Cardiac muscle cell (in vitro differentiated cells and primary cell): ENCODE measurements around the gene BMAL2. TPM values are rescaled to one million over a fixed set of nuclear protein-coding genes. Genes with fewer than 3 reads are reported as not detected.

ENCODE experiments used
- DNase-seq, 2 donors: peaks; one replicate each; pipeline versions ENCODE4 v3.0.0 to v3.0.0-alpha.2; 2010 to 2017; ENCODE audit warnings: low read depth in 1 of 2, low spot score in 1 of 2
- H3K27ac ChIP-seq: fragments of 200-600 bp; sonication (generic); 2 replicates; pipeline ENCODE4 v1.5.1; 2016
- H3K27me3 ChIP-seq: fragments of 200-600 bp; sonication (generic); 2 replicates; pipeline ENCODE4 v1.6.0; 2016; ENCODE audit warnings: control low read depth
- H3K36me3 ChIP-seq: fragments of 200-600 bp; sonication (generic); 2 replicates; pipeline ENCODE4 v1.5.1; 2016; ENCODE audit warnings: control low read depth
- H3K4me1 ChIP-seq: fragments of 200-600 bp; sonication (generic); 2 replicates; pipeline ENCODE4 v1.8.1; 2017; ENCODE audit warnings: low read depth, mild to moderate bottlenecking, mixed run types
- H3K4me3 ChIP-seq: fragments of 200-600 bp; sonication (generic); 2 replicates; pipeline ENCODE4 v1.5.1; 2016; ENCODE audit warnings: mild to moderate bottlenecking
- H3K9me3 ChIP-seq: fragments of 200-600 bp; sonication (generic); 2 replicates; pipeline ENCODE4 v1.5.1; 2017; ENCODE audit warnings: low read depth, mild to moderate bottlenecking, control low read depth
- polyA plus RNA-seq: library from polyadenylated mRNA; unstranded; fragments of >200 nt; fragmentation: Nextera tagmentation; extraction: Ambion mirVana; gene quantifications from 2 replicates; pipeline ENCODE4 v1.2.1, GENCODE V29; 2016
- total RNA-seq: library from RNA; depleted of rRNA; stranded (reverse); fragments of >200 nt; gene quantifications from 2 replicates; pipeline ENCODE4 v1.2.3, GENCODE V29; 2016
- TF ChIP-seq, protein P1 (sequence below): IDR thresholded peaks from 2 replicates; pipeline ENCODE4 v1.5.1; 2012; ENCODE audit warnings: low read depth, mild to moderate bottlenecking, low read length

The BMAL2 gene
- total and polyA plus RNA-seq, 2 experiments from 2014 or later: 0.72 to 0.98 TPM

DNA sequence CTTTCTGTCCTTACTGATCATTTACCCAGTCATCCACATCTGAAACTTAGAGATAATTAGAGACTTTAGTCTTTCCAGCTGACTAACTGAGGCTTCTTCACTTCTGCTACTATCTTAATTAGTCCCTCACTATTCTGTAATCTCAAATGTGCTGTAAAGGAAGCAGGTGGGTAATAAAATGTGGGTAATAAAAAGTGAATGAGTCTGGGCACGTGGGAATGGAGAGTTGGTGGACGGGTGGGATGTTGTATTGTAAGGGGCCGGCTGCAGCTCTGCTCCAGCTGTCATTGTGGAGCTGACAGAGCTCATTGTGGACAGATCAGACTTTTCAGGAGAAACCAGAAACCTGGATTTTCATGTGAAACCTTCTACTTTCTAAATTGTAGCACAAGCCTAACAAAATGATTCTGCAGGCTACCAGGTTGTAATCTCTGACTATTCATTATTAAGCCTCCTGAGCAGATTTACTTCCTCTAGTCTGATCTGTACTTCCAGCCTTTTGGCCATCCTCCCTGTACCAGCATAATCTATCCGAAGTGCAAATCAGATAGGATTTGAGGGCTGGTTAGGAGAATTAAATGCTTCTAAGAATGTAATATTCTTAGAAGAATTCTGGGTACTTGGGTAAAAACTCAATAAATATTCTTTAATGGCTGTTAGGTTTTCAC lies 42.0 kb upstream of the BMAL2 start:
- no peak for DNase-seq
- peak overlapping the region; percentile 92 for H3K27ac ChIP-seq
- H3K9me3 ChIP-seq: no peaks in the 10 kb centered on the region
- peaks cover 30% of the 10 kb centered on the region for H3K4me1 ChIP-seq
- H3K4me3 ChIP-seq: no peak overlapping the region
- no peaks in the 10 kb centered on the region for H3K27me3 ChIP-seq
- TF ChIP-seq, protein P1, sequence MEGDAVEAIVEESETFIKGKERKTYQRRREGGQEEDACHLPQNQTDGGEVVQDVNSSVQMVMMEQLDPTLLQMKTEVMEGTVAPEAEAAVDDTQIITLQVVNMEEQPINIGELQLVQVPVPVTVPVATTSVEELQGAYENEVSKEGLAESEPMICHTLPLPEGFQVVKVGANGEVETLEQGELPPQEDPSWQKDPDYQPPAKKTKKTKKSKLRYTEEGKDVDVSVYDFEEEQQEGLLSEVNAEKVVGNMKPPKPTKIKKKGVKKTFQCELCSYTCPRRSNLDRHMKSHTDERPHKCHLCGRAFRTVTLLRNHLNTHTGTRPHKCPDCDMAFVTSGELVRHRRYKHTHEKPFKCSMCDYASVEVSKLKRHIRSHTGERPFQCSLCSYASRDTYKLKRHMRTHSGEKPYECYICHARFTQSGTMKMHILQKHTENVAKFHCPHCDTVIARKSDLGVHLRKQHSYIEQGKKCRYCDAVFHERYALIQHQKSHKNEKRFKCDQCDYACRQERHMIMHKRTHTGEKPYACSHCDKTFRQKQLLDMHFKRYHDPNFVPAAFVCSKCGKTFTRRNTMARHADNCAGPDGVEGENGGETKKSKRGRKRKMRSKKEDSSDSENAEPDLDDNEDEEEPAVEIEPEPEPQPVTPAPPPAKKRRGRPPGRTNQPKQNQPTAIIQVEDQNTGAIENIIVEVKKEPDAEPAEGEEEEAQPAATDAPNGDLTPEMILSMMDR: no peak
- H3K36me3 ChIP-seq: no peaks in the 10 kb centered on the region

DNA sequence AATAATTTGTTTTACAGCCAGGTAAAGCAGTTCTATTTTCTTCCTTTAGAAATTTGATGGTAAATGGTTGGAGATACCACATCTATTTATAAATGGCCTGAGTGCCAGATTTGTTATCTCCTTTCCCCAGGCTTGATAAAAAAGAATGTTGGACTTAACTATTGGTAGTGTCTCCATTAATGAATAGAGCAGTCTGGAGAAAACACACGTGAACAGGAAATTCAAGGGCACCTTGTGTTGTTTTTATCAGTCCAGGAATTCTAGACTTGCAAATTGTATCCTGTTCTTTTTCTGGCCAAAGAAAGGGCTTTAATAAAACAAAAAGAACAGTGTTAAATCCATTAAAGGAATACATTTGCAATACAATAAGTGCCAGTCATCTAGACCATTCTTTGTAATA lies 40.8 kb upstream of the BMAL2 start:
- H3K36me3 ChIP-seq: no peaks in the 10 kb centered on the region
- peak overlapping the region; percentile 10 for H3K4me3 ChIP-seq
- H3K27me3 ChIP-seq: no peaks in the 10 kb centered on the region
- H3K9me3 ChIP-seq: no peaks in the 10 kb centered on the region
- H3K4me1 ChIP-seq: peaks cover 23% of the 10 kb centered on the region
- DNase-seq: no peak
- TF ChIP-seq, protein P1: no peak
- peak overlapping the region; percentile 92 for H3K27ac ChIP-seq

DNA sequence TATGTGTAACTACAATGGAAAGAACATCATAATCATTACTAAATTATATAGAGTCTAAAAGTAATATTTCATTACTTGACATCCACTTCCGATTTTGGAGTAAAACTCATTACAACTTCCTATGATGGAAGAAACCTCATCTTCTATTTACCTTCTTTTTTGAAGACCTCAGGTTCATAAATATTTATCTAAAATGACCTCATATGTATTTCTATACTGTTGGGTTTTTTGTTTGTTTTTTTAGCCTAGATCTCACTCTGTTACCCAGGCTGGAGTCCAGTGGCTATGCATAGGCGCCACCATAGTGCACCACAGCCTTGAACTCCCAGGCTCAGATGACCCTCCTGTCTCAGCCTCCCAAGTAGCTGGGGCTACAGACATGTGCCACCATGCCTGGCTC lies 39.9 kb upstream of the BMAL2 start:
- H3K27ac ChIP-seq: peak overlapping the region; percentile 92
- H3K4me1 ChIP-seq: peaks cover 23% of the 10 kb centered on the region
- TF ChIP-seq, protein P1: no peak
- no peak for DNase-seq
- no peaks in the 10 kb centered on the region for H3K9me3 ChIP-seq
- no peaks in the 10 kb centered on the region for H3K36me3 ChIP-seq
- H3K27me3 ChIP-seq: no peaks in the 10 kb centered on the region
- H3K4me3 ChIP-seq: no peak overlapping the region

DNA sequence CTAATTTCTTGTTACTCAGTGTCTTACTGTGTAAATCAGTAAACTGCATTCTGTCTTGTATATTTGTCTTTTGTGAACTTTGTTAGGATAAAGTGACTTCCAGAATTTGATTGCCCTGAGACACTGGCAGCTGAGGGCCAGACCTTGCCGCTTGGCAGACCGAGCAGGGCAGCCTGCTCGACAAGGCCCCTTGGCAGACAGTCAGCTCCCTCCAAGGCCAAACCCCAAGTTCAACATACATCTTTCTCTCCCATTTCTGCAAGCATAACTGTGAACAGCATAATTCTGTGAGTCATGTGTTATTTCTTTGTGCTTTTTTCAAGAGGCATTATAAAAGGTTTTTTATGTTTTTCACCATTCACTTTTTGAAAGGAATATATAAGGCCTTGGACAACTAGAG lies 39.2 kb upstream of the BMAL2 start:
- Histone ChIP-seq H3K9me3 (no peaks in the 10 kb centered on the region), H3K4me1 (peaks cover 23% of the 10 kb centered on the region), H3K27ac (no peak overlapping the region), H3K27me3 (no peaks in the 10 kb centered on the region), H3K36me3 (peaks cover 4% of the 10 kb centered on the region), H3K4me3 (no peak overlapping the region)
- TF ChIP-seq, protein P1: no peak
- DNase-seq: peak in 1 of 2 donors; percentile 34

DNA sequence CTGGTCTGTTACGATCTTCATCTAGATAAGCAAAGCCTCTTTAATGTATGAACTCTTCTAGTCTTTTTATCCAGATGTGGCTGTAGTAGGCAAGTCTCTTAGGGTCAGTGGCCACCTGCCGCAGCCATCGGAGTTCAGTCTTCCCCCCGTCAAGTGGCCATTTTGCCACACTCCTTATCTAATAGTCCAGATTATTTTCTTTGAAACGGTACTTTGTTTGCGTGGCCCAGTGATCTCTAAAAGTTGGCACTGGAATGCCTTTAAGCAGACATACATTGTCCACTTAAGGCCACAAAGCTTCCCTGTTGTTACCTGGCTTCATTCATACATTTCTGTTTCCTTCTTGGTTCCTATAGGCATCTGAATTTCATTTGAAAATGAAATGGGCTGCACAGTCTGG lies 36.0 kb upstream of the BMAL2 start:
- TF ChIP-seq, protein P1: no peak
- DNase-seq: no peak
- Histone ChIP-seq H3K27me3 (no peaks in the 10 kb centered on the region), H3K4me1 (peaks cover 9% of the 10 kb centered on the region), H3K9me3 (no peaks in the 10 kb centered on the region), H3K27ac (no peak overlapping the region), H3K36me3 (peaks cover 6% of the 10 kb centered on the region), H3K4me3 (no peak overlapping the region)

DNA sequence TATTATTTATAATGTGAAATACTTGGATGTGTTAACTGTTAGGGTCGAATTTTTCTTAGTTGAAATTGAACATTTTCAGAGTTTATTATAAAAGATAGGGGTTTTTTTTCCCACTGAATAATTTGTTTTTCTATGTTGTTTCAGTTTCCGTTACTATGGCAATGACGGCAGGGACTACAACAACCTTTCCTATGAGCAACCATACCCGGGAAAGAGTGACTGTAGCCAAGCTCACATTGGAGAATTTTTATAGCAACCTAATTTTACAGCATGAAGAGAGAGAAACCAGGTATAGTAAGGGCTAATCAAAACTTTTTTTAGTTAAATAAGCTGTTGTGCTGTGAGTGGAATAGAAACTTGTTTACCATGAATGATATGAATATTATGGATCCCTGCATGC lies 35.1 kb upstream of the BMAL2 start:
- TF ChIP-seq, protein P1: no peak
- no peak overlapping the region for H3K27ac ChIP-seq
- no peaks in the 10 kb centered on the region for H3K27me3 ChIP-seq
- H3K9me3 ChIP-seq: no peaks in the 10 kb centered on the region
- H3K4me1 ChIP-seq: peaks cover under 1% of the 10 kb centered on the region
- no peak overlapping the region for H3K4me3 ChIP-seq
- DNase-seq: no peak
- peaks cover 6% of the 10 kb centered on the region for H3K36me3 ChIP-seq
